Measurements from ENCODE around the gene MGAT4D. TPM values are rescaled to one million over a fixed set of nuclear protein-coding genes. Genes with fewer than 3 reads are reported as not detected.
A peak's percentile ranks its signal among the peaks of the same experiment; 100 is the strongest.

MGAT4D gene
- polyA plus RNA-seq, 1 donor (not counting 4 experiments of a cell fraction or from before 2014, with no cell fraction given) = not detected

GRCh38 chr4:140427919-140428471, 70.1 kb downstream of the MGAT4D start:
- dilution Hi-C loops (cut with MboI; ENCODE audit: extremely low pct_ligation_motif_present, low sequenced_read_pairs) = no loop called here
- TF ChIP-seq, protein P1, sequence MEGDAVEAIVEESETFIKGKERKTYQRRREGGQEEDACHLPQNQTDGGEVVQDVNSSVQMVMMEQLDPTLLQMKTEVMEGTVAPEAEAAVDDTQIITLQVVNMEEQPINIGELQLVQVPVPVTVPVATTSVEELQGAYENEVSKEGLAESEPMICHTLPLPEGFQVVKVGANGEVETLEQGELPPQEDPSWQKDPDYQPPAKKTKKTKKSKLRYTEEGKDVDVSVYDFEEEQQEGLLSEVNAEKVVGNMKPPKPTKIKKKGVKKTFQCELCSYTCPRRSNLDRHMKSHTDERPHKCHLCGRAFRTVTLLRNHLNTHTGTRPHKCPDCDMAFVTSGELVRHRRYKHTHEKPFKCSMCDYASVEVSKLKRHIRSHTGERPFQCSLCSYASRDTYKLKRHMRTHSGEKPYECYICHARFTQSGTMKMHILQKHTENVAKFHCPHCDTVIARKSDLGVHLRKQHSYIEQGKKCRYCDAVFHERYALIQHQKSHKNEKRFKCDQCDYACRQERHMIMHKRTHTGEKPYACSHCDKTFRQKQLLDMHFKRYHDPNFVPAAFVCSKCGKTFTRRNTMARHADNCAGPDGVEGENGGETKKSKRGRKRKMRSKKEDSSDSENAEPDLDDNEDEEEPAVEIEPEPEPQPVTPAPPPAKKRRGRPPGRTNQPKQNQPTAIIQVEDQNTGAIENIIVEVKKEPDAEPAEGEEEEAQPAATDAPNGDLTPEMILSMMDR (optimal IDR thresholded peaks at IDR 0.05 in 1 of 3, IDR thresholded peaks at IDR 0.05 in 1 of 3, conservative IDR thresholded peaks at IDR 0.05 in 1 of 3; ENCODE audit: extremely low read depth in 1 of 3, insufficient read depth in 2 of 3, low read length in 3 of 3) = no peak
- TF ChIP-seq EZH2 (IDR thresholded peaks at IDR 0.05; ENCODE audit: low read length) = no peak
- Histone ChIP-seq H4K20me1 (ENCODE audit: control insufficient read depth, extremely low read depth, insufficient read depth, low read length) (no peaks in the 10 kb centered on the region), H3K27ac (ENCODE audit: control insufficient read depth, insufficient read depth, low read length) (no peak overlapping the region), H3K27me3 (ENCODE audit: control insufficient read depth, extremely low read depth, insufficient read depth, low read length) (peaks cover 18% of the 10 kb centered on the region), H3K36me3 (ENCODE audit: control insufficient read depth in 2 of 2, extremely low read depth in 1 of 2, insufficient read depth in 2 of 2, low read length in 2 of 2) (no peaks in the 10 kb centered on the region), H3K79me2 (ENCODE audit: control insufficient read depth, insufficient read depth, low read length) (no peaks in the 10 kb centered on the region), H3K9me1 (ENCODE audit: control insufficient read depth, extremely low read depth, insufficient read depth, low read length) (no peaks in the 10 kb centered on the region), H3K9ac (ENCODE audit: control insufficient read depth, extremely low read depth, insufficient read depth, low read length) (no peak overlapping the region), H3K4me1 (ENCODE audit: control insufficient read depth, extremely low read depth, insufficient read depth, low read length) (no peaks in the 10 kb centered on the region), H3K9me3 (ENCODE audit: control insufficient read depth, low read depth, low read length) (no peaks in the 10 kb centered on the region), H2AFZ (ENCODE audit: control insufficient read depth, low read length) (peak overlapping the region; percentile 89), H3K4me3 (ENCODE audit: control insufficient read depth in 2 of 3, extremely low read depth in 1 of 3, insufficient read depth in 2 of 3, low read depth in 1 of 3, low read length in 3 of 3) (peak overlapping the region; percentile 32 to 69 (median 61)), H3K4me2 (ENCODE audit: control insufficient read depth, extremely low read depth, insufficient read depth, low read depth, low read length) (peak overlapping the region; percentile 87)
- FAIRE-seq (no peak), DNase-seq (ENCODE audit: low read depth, low spot score) (no peak)

DNA sequence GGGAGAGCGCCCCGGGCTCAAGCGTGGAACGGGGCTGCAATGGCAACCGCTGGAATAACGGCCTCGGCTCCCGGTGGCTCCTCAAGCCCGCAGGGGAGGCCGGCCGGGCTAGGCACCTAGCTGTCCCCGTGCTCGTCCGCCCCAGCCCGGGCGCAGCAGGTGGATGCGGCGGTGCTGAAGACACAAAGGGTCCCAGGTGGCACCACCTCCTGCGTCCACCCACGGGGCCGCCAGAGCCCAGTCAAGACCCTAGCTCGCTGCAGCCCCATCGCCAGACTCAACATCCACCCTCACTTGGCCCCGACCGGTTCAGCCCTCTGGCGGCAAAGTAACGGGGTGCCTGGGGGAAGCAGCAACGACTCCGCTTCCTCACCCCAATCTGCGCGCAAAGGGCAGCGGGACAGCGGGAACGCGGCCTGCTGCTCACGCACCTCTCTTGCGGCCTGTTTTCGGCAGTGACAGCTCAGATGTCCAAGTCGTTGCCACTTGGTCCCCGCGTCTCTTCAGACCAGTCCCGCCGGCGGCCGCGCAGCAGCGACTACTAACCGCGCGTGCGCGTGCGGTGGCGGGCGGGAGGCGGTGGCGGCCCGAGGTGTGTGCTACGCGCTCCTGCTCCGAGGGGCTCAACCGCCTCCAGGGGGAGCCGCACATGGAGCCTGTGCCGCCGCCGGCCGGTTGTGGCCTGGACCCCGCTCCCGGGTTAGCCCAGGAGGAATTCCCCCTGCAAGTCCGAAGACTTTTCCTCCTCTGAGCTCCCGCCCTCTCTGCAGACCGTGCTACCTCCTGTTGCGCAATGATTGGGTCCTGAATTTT, 70.8 kb downstream of the MGAT4D start, which contains the start of gene CLGN:
CLGN (minus strand) TSS at position 543 of the 813 bp plus-strand sequence. CDS start 14,570 bp downstream, outside the sequence.
- no peak for DNase-seq (ENCODE audit: low read depth, low spot score)
- Histone ChIP-seq H3K79me2 (ENCODE audit: control insufficient read depth, insufficient read depth, low read length) (no peaks in the 10 kb centered on the region), H3K4me3 (ENCODE audit: control insufficient read depth in 2 of 3, extremely low read depth in 1 of 3, insufficient read depth in 2 of 3, low read depth in 1 of 3, low read length in 3 of 3) (peak within 1 kb of the TSS; percentile 32 to 69 (median 61)), H3K27me3 (ENCODE audit: control insufficient read depth, extremely low read depth, insufficient read depth, low read length) (peaks cover 18% of the 10 kb centered on the region), H3K9me1 (ENCODE audit: control insufficient read depth, extremely low read depth, insufficient read depth, low read length) (no peaks in the 10 kb centered on the region), H2AFZ (ENCODE audit: control insufficient read depth, low read length) (peak within 1 kb of the TSS; percentile 89), H3K4me1 (ENCODE audit: control insufficient read depth, extremely low read depth, insufficient read depth, low read length) (no peaks in the 10 kb centered on the region), H3K27ac (ENCODE audit: control insufficient read depth, insufficient read depth, low read length) (no peak within 1 kb of the TSS), H4K20me1 (ENCODE audit: control insufficient read depth, extremely low read depth, insufficient read depth, low read length) (no peaks in the 10 kb centered on the region), H3K4me2 (ENCODE audit: control insufficient read depth, extremely low read depth, insufficient read depth, low read depth, low read length) (peak within 1 kb of the TSS; percentile 87), H3K9me3 (ENCODE audit: control insufficient read depth, low read depth, low read length) (no peaks in the 10 kb centered on the region), H3K36me3 (ENCODE audit: control insufficient read depth in 2 of 2, extremely low read depth in 1 of 2, insufficient read depth in 2 of 2, low read length in 2 of 2) (no peaks in the 10 kb centered on the region), H3K9ac (ENCODE audit: control insufficient read depth, extremely low read depth, insufficient read depth, low read length) (no peak within 1 kb of the TSS)
- no peak for FAIRE-seq
- dilution Hi-C loops (cut with MboI; ENCODE audit: extremely low pct_ligation_motif_present, low sequenced_read_pairs) = no loop called here
- TF ChIP-seq, protein P1 (optimal IDR thresholded peaks at IDR 0.05 in 1 of 3, IDR thresholded peaks at IDR 0.05 in 1 of 3, conservative IDR thresholded peaks at IDR 0.05 in 1 of 3; ENCODE audit: extremely low read depth in 1 of 3, insufficient read depth in 2 of 3, low read length in 3 of 3) = peak in 1 of 3 experiments; percentile 24
- peak; percentile 81 for TF ChIP-seq EZH2 (IDR thresholded peaks at IDR 0.05; ENCODE audit: low read length)

Data from keratinocyte (primary cell).